UCSD-AML1 (cell line): ENCODE data around the gene APPL2.
A peak's percentile ranks its signal among the peaks of the same experiment; 100 is the strongest.

ENCODE experiments used
- DNase-seq: peaks from one replicate; lab custom pipeline; 2025; ENCODE audit not compliant: unreplicated experiment; lab: John Stamatoyannopoulos, UW

Gene APPL2

DNA sequence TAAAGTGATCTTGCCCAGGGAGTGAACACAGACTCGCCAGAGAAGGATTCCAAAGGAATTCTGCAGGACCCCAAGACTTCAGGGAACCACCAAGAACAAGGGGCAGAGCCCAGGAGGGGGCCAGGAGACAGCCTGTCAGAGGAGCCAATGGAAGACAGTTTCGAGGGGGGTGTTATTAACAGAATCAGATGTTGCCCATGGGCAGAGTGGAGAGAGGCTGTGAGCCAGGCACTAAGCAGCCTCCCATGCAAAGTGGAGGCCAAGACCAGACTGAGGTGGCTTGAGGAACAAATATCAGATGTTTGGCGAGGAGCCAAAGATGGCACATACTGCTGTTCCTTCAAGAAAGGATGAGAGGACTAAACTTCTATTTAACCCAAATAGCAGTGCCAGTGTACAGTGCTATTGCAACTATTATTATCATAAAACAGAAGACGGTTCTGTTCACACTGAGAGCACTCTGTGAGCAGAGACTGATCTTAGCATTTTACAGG lies 12.6 kb downstream of the APPL2 start:
- DNase-seq, result no peak

DNA sequence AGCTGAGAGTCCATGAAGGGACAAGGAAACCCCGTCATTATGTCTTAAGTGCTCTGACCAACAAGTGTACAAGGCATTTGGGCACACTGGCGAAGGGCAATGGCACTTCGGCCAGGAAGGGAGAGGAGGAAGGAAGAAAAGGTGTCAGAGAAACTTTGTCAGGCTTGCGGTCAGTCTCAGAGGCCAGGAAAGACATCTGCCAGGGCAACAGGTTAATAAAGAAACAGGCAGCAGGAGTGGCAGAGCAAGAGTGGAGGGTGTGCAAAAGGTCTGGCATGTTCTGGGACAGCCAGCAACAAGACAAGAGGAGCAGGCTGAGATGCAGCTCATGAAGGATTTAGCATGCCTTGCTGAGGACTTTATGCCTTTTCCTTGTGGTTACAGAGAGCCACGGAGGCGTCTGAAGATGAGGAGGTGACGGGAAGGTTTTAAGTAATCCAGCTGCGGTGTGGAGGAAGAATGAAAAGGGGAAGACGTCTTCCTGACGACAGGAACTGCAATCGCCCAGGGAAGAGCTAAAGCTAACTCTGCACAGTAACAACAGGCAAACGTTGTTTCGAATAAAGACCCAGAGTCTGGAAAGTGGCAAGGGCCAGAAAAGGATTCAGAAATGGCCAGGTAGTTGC lies 13.1 kb downstream of the APPL2 start:
- DNase-seq, result peak; percentile 51

DNA sequence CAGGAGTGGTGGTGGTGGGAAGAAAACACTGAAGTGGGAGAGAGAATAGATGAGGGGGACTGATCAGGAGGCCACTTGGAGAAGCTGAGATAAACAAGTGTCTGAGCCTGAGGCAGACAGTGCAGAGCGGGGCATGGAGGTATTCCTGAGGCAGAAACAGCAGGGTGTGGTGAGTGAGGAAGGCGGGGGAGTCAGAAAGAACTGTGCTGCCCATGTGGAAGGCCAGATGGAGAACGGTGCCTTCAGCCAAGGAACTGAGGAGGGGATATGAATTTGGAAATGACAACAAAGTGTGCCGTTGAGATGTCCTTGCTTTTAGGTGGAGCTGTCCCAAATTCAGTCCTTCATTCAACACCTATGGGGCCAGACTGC lies 13.7 kb downstream of the APPL2 start:
- no peak for DNase-seq

- no peak for DNase-seq
These were observed 14.2 kb downstream of the APPL2 start for GRCh38 chr12:105221583-105222283.

- DNase-seq, result no peak
These were observed 15.1 kb downstream of the APPL2 start for GRCh38 chr12:105220929-105221290.

DNA sequence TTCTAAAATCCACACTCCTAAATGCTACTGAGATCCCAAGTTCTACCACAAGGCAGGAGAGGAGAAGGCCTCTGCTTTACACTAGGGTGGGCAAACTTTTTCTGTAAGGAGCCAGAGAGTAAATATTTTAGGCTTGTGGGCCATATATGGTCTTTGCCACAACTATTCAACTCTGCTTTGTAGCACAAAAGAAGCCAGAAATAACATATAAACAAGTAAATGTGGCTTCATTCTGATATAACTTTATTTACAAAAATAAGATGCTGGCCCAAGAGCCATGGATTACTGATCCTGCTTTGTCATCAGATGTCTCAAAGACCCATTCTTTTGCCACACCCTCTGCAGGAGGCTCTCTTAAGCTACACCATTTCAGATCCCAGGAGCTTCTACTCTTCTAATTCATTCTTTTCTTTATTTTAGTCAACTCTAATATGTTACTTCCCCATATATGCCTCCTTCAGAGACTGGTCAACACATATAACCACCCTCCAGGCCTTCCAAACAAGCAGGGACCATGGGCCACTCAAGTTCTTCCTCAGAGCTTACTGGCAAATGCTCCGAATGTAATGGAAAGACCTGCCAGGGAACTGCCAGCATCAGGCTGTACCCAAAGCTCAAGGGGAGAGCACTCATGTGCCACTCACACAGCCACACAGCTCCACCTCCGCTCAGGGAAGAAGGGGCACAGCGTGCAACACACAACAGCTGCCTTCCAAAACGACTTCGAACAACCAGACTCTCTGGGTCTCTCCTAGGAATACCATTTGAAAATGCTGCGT lies 15.6 kb downstream of the APPL2 start:
- no peak for DNase-seq

- DNase-seq, result no peak
These were observed 16.5 kb downstream of the APPL2 start for GRCh38 chr12:105219261-105220028.

- no peak for DNase-seq
These were observed 17.5 kb downstream of the APPL2 start for GRCh38 chr12:105218434-105218833.

DNA sequence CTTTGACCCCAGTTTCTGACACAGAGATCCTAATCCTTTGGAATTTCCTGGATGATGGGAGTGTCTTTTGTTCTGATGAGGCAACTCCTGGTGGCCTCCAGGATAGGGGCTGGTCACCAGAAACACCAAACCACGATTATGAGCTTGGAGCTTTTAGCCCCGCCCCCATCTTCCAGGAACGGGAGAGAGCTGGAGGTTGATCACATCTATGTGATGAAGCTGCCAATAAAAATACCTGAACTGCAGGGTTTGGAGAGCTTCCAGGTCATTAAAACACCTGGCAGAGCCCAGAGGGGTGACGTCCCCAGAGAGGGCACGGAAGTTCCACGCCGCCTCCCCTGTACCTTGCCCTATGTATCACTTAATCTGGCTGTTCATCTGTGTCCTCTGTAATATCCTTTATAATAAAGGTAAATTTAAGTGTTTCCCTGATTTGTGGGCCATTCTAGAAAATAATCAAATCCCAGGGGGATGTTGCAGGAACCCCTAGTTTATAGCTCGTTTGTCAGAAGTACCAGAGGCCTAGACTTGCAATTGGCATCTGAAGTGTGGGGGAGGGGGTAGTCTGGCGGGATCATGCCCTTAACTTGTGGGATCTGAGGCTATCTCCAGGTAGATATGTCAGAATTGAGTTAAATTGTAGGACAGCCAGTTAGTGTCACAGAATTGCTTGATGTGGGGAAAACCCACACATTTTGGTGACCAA lies 21.2 kb downstream of the APPL2 start:
- DNase-seq, result no peak

DNA sequence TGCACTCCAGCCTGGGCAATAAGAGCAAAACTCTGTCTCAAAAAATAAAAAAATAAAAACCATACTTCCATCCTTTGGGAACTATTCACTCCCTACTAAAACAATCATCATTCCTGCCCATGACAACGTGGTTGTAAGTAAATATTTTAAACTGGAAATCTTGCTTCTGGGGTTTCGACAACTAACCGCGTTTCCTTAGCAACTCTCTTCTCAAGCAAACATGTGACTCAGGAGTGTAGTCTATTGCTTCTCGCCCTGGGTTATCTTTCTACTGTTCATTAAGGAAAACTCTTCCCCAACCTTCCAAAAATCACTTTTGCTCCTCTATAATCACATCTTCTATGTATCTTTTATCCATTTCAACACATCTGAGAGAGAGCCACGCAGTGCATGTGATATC lies 21.8 kb downstream of the APPL2 start:
- DNase-seq, result no peak

GRCh38 chr12:105212438-105212837 lies 23.5 kb downstream of the APPL2 start:
- DNase-seq, result no peak

- no peak for DNase-seq
These were observed 26.9 kb downstream of the APPL2 start for GRCh38 chr12:105209091-105209490.

- no peak for DNase-seq
These were observed 29.1 kb downstream of the APPL2 start for GRCh38 chr12:105206686-105207374.

DNA sequence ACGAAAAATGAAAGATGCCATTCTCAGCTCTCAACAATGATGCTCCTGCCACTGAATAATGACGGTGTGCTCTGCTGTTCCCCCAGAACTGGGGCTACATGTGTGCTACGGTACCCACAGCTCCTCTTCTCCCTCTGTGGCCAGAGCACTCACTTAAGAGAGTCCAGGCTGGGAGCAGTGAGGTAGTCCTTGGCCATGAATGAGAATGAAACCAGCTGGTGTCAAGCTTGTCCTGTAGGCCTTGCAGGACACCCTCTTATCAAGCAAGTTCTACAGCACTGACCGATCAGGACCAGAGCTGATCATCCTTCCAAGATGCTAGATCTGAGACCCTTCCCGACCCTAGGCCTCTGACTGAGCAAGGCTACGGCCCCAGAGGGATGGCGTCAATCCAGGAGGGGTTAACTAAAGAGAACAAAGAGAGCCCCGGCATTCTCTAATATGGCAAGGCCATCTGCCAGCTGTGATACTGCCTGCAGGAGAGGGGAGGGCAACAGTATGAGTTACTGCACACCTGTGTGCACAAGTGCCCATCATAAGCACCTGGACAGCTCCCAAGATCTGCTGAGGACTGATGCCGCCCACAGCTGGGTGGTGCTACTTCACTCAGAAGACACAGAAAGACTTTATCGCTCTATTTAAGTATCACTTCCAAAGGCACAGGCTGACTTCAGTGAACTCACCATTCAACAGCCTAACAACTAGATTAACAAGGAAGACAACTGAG lies 30.5 kb downstream of the APPL2 start:
- DNase-seq, result no peak

GRCh38 chr12:105204916-105205315 lies 31.1 kb downstream of the APPL2 start:
- no peak for DNase-seq

DNA sequence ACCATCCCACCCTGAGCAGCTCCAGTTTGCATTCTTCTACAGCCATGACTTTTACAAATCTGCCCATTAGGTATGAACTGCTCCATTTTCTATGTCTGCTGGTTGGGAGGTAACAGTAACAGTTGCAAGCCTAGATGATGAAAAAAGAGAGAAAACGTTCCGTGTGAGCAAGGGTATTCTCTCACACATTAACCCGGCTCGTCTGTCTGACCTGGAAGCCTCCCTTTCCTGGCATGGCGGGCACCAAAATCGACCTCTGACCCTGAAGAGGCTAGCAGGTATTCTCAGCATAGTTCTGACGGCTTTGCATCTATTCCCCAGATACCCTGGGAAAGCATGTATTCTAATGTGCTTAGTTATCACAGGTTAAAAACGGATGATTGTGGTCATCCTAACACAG lies 31.8 kb downstream of the APPL2 start:
- DNase-seq, result no peak

GRCh38 chr12:105202202-105202601 lies 33.8 kb downstream of the APPL2 start:
- no peak for DNase-seq

DNA sequence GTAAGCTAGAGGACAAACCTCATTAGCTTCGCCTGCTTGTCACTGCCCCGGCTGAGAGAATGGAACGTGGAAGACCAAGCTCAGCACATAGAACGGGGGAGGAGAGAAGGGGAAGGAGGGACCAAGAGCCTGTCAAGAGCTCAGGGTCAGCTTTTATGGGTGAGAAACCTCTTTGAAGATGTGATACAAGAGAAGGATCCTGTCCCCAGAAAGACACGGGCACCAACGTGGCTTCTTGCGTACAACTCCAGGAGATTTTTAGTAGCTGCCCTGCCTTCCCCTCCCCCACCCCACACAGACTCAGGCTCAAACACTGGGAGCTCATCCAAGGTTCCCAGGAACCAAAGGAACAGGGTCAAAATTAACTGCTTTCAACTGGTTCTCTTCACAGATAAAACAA lies 34.7 kb downstream of the APPL2 start:
- DNase-seq, result no peak

- no peak for DNase-seq
These were observed 35.6 kb downstream of the APPL2 start for GRCh38 chr12:105200385-105200784.

- DNase-seq, result no peak
These were observed 37.0 kb downstream of the APPL2 start for GRCh38 chr12:105198961-105199360.
